Upper lobe of left lung (tissue), 6 donors: ENCODE results near the gene TCEA3. TPM values are rescaled to one million over a fixed set of nuclear protein-coding genes. Genes with fewer than 3 reads are reported as not detected.

ENCODE experiments used
- ATAC-seq, 2 donors: fragments of 200-7000 bp; cut with Tn5 transposase; one replicate each; pipeline ENCODE4 v1.9.1; 2022; ENCODE audit warnings: mild to moderate bottlenecking in 2 of 2, moderate library complexity in 2 of 2; ENCODE audit not compliant: low FRiP score in 2 of 2
- DNase-seq, 2 donors: peaks; one replicate each; pipeline ENCODE4 v3.0.0-alpha.2; 2019 to 2020
- H3K27ac ChIP-seq, 4 donors: fragments of 200-600 bp; sonication (generic); one replicate each; pipeline ENCODE4 v1.5.1; 2016 to 2019
- H3K27me3 ChIP-seq, 4 donors: fragments of 200-600 bp; sonication (generic); one replicate each; pipeline ENCODE4 v1.5.1; 2017 to 2019
- H3K36me3 ChIP-seq, 4 donors: fragments of 200-600 bp; sonication (generic); one replicate each; pipeline ENCODE4 v1.5.1; 2016 to 2019
- H3K4me1 ChIP-seq, 4 donors: fragments of 200-600 bp; sonication (generic); one replicate each; pipeline ENCODE4 v1.5.1; 2018 to 2019
- H3K4me3 ChIP-seq, 4 donors: fragments of 200-600 bp; sonication (generic); one replicate each; pipeline ENCODE4 v1.5.1; 2017 to 2019; ENCODE audit warnings: mild to moderate bottlenecking in 2 of 4, moderate library complexity in 1 of 4
- H3K9me3 ChIP-seq, 4 donors: fragments of 200-600 bp; sonication (generic); one replicate each; pipeline ENCODE4 v1.5.1; 2018 to 2019
- EP300 ChIP-seq, 4 donors: sonication (generic); formaldehyde crosslinking; IDR thresholded peaks; one replicate each; pipeline ENCODE4 v1.5.1; 2017; ENCODE audit warnings: antibody characterized with exemption in 4 of 4, control low read depth in 2 of 4
- POLR2A ChIP-seq, 4 donors: fragments of 450-650 bp; IDR thresholded peaks; one replicate each; pipeline ENCODE4 v1.5.1; 2016 to 2017; ENCODE audit warnings: antibody characterized with exemption in 4 of 4, mild to moderate bottlenecking in 2 of 4
- POLR2AphosphoS5 ChIP-seq, 2 donors: sonication (generic); formaldehyde crosslinking; IDR thresholded peaks; one replicate each; pipeline ENCODE4 v1.5.1; 2017; ENCODE audit warnings: antibody characterized with exemption in 2 of 2
- WGBS, 2 donors: methylation state at CpG; one replicate each; pipeline ENCODE4 v1.1.5; 2017 to 2018; 5-methylcytosine and 5-hydroxymethylcytosine counted together
- total RNA-seq, 6 donors: library from RNA; depleted of rRNA in 4 of 6; stranded (reverse); fragments of >200 nt in 4 of 6; gene quantifications; one replicate each; pipeline versions ENCODE4 v1.1.0 to v1.2.1, GENCODE V29; 2016 to 2021
- TF ChIP-seq, protein P1 (sequence below), 6 experiments: fragments of 450-650 bp in 4 of 6; fragments of 200-600 bp in 2 of 6; sonication (generic) in 2 of 6; IDR thresholded peaks; one replicate each; pipeline ENCODE4 v1.5.1; 2016 to 2019; ENCODE audit warnings: antibody characterized with exemption in 6 of 6
- donor health status: DM: no; HTN: no; CAD: no; lungs with moderate emphysema.
- donor health status: DM: no; HTN: yes; CAD: no; lungs with severe emphysema.

TCEA3 gene
- total RNA-seq, 6 donors from 2014 or later, result 32.5 to 141 (median 42.9) TPM

GRCh38 chr1:23420778-23421177, 3.8 kb downstream of the TCEA3 start:
- H3K4me1 ChIP-seq, result peaks cover 28 to 49% (median 37%) of the 10 kb centered on the region in 4 donors
- ATAC-seq (no peak), DNase-seq (no peak)
- H3K9me3 ChIP-seq, result no peaks in the 10 kb centered on the region
- 94 to 100% methylated on average over 3 of the region's 3 CpGs for WGBS, 2 donors
- H3K4me3 ChIP-seq, result no peak overlapping the region
- no peak overlapping the region for H3K27ac ChIP-seq
- H3K36me3 ChIP-seq, result peaks cover 0 to 6% (median 3%) of the 10 kb centered on the region in 4 donors
- peaks cover 0 to 6% (median 0%) of the 10 kb centered on the region in 4 donors for H3K27me3 ChIP-seq
- TF ChIP-seq EP300 (IDR thresholded peaks at IDR 0.05), result no peak
- no peak for TF ChIP-seq POLR2AphosphoS5 (IDR thresholded peaks at IDR 0.05)
- no peak for TF ChIP-seq POLR2A (IDR thresholded peaks at IDR 0.05)
- TF ChIP-seq, protein P1, sequence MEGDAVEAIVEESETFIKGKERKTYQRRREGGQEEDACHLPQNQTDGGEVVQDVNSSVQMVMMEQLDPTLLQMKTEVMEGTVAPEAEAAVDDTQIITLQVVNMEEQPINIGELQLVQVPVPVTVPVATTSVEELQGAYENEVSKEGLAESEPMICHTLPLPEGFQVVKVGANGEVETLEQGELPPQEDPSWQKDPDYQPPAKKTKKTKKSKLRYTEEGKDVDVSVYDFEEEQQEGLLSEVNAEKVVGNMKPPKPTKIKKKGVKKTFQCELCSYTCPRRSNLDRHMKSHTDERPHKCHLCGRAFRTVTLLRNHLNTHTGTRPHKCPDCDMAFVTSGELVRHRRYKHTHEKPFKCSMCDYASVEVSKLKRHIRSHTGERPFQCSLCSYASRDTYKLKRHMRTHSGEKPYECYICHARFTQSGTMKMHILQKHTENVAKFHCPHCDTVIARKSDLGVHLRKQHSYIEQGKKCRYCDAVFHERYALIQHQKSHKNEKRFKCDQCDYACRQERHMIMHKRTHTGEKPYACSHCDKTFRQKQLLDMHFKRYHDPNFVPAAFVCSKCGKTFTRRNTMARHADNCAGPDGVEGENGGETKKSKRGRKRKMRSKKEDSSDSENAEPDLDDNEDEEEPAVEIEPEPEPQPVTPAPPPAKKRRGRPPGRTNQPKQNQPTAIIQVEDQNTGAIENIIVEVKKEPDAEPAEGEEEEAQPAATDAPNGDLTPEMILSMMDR (IDR thresholded peaks at IDR 0.05), result no peak

DNA sequence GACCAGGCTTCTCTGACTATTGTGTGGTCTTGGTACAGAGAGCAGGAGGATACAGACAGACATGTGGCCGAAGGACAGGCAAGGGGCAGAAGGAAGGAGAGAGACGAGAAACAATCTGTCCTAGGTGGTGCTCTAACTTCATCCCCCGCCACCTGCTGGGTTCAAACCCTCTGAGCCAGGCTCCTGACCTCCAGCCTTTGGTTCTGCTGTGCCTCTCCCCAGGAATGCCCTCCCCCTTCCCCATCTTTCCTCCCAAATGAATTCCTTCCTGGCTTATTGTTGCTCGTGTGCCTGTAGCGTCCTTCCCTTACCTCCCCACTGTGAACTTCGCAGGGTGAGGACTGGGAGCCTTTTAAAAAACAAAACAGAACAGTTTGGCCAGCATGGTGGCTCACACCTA, 5.4 kb downstream of the TCEA3 start:
- TF ChIP-seq EP300 (IDR thresholded peaks at IDR 0.05) (no peak), POLR2A (IDR thresholded peaks at IDR 0.05) (no peak)
- TF ChIP-seq, protein P1 (IDR thresholded peaks at IDR 0.05), result no peak
- no peaks in the 10 kb centered on the region for H3K9me3 ChIP-seq
- WGBS, 2 donors, result 76 to 89% methylated on average over 5 to 6 of the region's 6 CpGs
- no peak overlapping the region for H3K4me3 ChIP-seq
- ATAC-seq, result no peak
- H3K27me3 ChIP-seq, result peaks cover 0 to 6% (median 0%) of the 10 kb centered on the region in 4 donors
- no peak for DNase-seq
- H3K27ac ChIP-seq, result no peak overlapping the region
- peaks cover 21 to 39% (median 29%) of the 10 kb centered on the region in 4 donors for H3K4me1 ChIP-seq
- peaks cover 0 to 9% (median 3%) of the 10 kb centered on the region in 4 donors for H3K36me3 ChIP-seq

GRCh38 chr1:23417570-23417969, 7.0 kb downstream of the TCEA3 start:
- ATAC-seq, result no peak
- TF ChIP-seq POLR2A (IDR thresholded peaks at IDR 0.05) (no peak), EP300 (IDR thresholded peaks at IDR 0.05) (no peak), POLR2AphosphoS5 (IDR thresholded peaks at IDR 0.05) (no peak)
- TF ChIP-seq, protein P1 (IDR thresholded peaks at IDR 0.05), result no peak
- 47 to 48% methylated on average over 3 of the region's 3 CpGs for WGBS, 2 donors

GRCh38 chr1:23416964-23417363, 7.6 kb downstream of the TCEA3 start:
- ATAC-seq (no peak), DNase-seq (no peak)
- Histone ChIP-seq H3K9me3 (no peaks in the 10 kb centered on the region), H3K27ac (no peak overlapping the region), H3K27me3 (no peaks in the 10 kb centered on the region), H3K4me1 (peaks cover 3 to 17% (median 7%) of the 10 kb centered on the region in 4 donors), H3K36me3 (peaks cover 0 to 9% (median 3%) of the 10 kb centered on the region in 4 donors), H3K4me3 (no peak overlapping the region)
- 88 to 90% methylated on average over 4 of the region's 4 CpGs for WGBS, 2 donors
- TF ChIP-seq, protein P1 (IDR thresholded peaks at IDR 0.05), result no peak
- no peak for TF ChIP-seq EP300 (IDR thresholded peaks at IDR 0.05)
- TF ChIP-seq POLR2A (IDR thresholded peaks at IDR 0.05), result no peak
- TF ChIP-seq POLR2AphosphoS5 (IDR thresholded peaks at IDR 0.05), result no peak

More at GRCh38 chr1:23417570-23417969, 7.0 kb downstream of the TCEA3 start:
- Histone ChIP-seq H3K27ac (no peak overlapping the region), H3K36me3 (peaks cover 0 to 9% (median 3%) of the 10 kb centered on the region in 4 donors), H3K4me3 (no peak overlapping the region), H3K27me3 (no peaks in the 10 kb centered on the region), H3K4me1 (peaks cover 9 to 23% (median 13%) of the 10 kb centered on the region in 4 donors), H3K9me3 (no peaks in the 10 kb centered on the region)
- DNase-seq, result no peak

DNA sequence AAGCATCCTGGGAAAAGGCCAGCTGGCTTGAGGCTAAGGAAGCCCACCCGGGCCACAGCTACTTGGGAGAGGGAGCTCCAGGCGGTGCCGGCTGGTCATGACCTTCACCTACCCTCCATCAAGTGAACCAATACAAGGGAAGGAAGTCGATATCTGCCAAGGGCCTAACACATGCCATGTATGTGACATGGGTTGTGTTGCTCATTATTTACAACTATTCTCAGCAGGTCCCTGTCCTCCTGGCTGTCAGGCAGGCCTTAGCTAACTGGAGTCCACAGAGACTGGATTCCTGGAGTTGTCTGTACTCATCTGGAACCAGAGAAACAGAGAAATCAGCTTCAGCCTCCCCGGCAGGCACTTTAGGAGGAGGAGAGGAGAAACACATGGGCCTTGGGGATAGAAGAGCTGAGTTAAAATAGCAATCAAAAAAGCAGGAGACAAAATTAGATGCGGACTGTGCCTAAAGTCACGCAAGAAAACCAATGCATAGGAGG, 15.7 kb downstream of the TCEA3 start:
- DNase-seq, result no peak
- H3K27me3 ChIP-seq, result no peaks in the 10 kb centered on the region
- TF ChIP-seq, protein P1 (IDR thresholded peaks at IDR 0.05), result no peak
- TF ChIP-seq POLR2AphosphoS5 (IDR thresholded peaks at IDR 0.05) (no peak), EP300 (IDR thresholded peaks at IDR 0.05) (no peak), POLR2A (IDR thresholded peaks at IDR 0.05) (no peak)
- H3K9me3 ChIP-seq, result no peaks in the 10 kb centered on the region
- no peak overlapping the region for H3K4me3 ChIP-seq
- H3K4me1 ChIP-seq, result peaks cover 8 to 15% (median 9%) of the 10 kb centered on the region in 4 donors
- no peak overlapping the region for H3K27ac ChIP-seq
- no peak for ATAC-seq
- peaks cover 0 to 5% (median 0%) of the 10 kb centered on the region in 4 donors for H3K36me3 ChIP-seq
- WGBS, 2 donors, result 71 to 80% methylated on average over 7 of the region's 7 CpGs
